ENCODE data around the gene MROH7. TPM values are rescaled to one million over a fixed set of nuclear protein-coding genes. Genes with fewer than 3 reads are reported as not detected.

The MROH7 gene
- total RNA-seq, 2 donors from 2014 or later = 3.6 to 4.5 TPM

GRCh38 chr1:54645806-54646676, 4.5 kb downstream of the MROH7 start:
- DNase-seq (peak; percentile 40), ATAC-seq (peak; percentile 83 to 87)
- intact Hi-C loops (cut with DNase I) = no loop called here

DNA sequence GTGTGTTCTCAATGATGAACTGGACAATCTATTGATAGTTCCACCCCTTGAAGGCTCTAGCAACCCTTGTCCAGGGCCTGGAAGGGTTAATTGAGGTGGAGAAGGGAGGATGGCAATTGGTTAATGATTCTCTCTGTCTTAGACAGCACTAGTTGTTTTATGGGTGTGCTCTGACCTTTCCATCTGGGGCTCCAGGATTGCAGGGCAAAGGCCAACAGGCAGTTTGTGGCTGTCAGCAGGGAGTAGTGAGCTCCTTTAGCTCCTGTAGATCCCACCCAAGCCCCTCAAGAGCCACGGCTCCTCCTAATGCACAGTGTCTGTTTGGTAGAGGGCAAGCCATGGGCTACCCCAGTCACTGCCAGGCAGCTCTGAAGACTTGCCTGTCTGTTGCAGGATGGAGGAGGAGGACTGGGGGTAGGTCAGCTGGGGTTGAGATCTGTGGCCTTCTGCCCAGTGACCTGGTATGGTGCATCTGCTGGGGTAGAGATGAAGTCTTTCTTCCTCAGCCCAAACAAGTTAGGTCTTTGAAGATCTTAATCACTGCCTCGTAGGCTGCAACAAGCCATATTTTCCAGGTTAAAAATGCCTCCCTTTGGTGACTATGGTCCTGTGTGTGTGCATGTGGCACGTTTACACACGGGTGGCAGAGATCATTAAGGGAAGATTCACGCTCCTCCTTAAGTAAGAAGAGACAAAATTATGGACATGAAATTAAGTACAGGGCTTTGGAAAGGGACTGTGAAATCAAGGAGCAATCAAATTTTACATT, 7.7 kb downstream of the MROH7 start:
- intact Hi-C loops (cut with DNase I) = no loop called here
- DNase-seq (no peak), ATAC-seq (no peak)

DNA sequence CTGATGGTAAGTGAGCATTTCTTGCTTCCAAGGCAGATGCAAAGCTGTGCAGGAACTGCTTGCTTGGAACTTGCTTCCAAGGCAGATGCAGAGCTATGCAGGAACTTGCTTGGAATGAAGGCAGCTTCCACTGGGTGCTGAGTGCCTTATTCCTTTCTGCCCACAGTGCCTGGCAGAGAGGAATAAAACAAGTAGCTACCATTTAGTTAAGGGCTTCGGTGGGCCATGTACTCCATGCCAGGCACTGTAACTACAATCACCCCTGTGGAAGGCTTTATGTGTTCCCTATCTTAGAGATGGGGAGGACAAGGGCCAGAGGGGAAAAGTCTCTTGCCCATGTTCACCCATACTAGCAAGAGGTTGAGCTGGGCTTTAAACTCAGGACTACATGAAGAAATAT, 8.3 kb downstream of the MROH7 start:
- intact Hi-C loops (cut with DNase I) = no loop called here
- ATAC-seq = no peak
- no peak for DNase-seq

GRCh38 chr1:54650417-54650816, 8.8 kb downstream of the MROH7 start:
- no peak for DNase-seq
- intact Hi-C loops (cut with DNase I) = no loop called here
- no peak for ATAC-seq

GRCh38 chr1:54651608-54652007, 10.0 kb downstream of the MROH7 start:
- DNase-seq = no peak
- intact Hi-C loops (cut with DNase I) = no loop called here
- no peak for ATAC-seq

- DNase-seq (no peak), ATAC-seq (no peak)
- intact Hi-C loops (cut with DNase I) = no loop called here
Measured at GRCh38 chr1:54652168-54652567, 10.6 kb downstream of the MROH7 start.

- intact Hi-C loops (cut with DNase I) = no loop called here
- ATAC-seq = no peak
- no peak for DNase-seq
Measured at GRCh38 chr1:54653036-54653435, 11.4 kb downstream of the MROH7 start.

DNA sequence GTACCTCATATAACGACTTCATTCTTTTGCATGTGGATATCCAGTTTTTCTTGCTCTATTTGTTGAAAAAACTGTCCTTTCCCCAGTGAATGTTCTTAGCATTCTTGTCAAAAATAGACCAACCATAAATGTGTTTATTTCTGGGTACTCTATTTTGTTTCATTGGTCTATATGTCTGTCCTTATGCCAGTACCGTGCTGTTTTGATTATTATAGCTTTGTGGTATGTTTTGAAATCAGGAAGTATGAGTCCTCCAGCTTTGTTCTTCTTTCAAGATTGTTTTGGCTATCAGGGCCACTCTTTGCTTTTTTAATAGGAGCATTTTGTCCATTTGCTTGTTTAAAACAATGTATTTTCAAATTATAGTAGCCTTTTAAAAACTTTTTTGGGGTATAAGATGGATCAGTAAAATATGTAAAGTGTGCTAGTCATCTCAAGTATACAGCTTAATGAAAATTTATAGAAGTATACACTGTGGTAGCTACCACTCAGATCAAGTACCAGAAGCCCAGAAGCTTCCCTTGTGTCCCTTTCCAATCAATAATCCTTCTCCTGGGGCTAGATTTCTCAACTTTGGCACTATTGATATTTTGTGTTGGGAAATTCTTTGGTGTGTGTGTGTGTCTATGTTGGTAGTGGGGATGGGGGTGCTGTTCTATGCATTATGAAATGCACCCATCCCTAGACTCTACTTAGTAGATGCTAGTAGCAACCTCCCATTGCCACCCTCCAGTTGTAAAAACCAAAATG, 16.8 kb downstream of the MROH7 start:
- DNase-seq = no peak
- intact Hi-C loops (cut with DNase I) = no loop called here
- no peak for ATAC-seq

DNA sequence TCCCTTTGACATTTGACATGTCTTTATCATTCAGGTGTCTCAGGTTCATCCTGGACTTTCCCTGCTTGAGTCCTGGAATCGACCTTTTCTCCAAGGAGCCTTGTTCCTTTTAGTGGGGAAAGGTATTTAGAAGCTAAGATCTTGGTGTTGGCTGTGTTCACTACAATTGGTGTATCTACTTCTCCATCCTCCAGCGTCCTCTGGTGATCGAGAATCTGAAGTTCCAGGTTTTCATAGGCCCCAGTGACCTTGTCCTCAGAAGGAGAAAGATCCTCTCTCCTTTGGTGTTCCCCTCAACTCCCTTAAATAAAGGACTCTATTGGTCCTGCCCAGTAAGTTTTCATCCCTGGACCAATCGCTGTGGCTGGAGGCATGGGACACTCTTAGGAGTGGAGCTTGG, 22.1 kb downstream of the MROH7 start:
- DNase-seq = no peak
- intact Hi-C loops (cut with DNase I) = no loop called here
- ATAC-seq = no peak

- intact Hi-C loops (cut with DNase I) = no loop called here
- no peak for DNase-seq
- no peak for ATAC-seq
Measured at GRCh38 chr1:54664364-54664763, 22.8 kb downstream of the MROH7 start.

- ATAC-seq (no peak), DNase-seq (no peak)
- intact Hi-C loops (cut with DNase I) = no loop called here
Measured at GRCh38 chr1:54665852-54666251, 24.3 kb downstream of the MROH7 start.

GRCh38 chr1:54666333-54666732, 24.7 kb downstream of the MROH7 start:
- DNase-seq = no peak
- ATAC-seq = no peak
- intact Hi-C loops (cut with DNase I) = no loop called here

DNA sequence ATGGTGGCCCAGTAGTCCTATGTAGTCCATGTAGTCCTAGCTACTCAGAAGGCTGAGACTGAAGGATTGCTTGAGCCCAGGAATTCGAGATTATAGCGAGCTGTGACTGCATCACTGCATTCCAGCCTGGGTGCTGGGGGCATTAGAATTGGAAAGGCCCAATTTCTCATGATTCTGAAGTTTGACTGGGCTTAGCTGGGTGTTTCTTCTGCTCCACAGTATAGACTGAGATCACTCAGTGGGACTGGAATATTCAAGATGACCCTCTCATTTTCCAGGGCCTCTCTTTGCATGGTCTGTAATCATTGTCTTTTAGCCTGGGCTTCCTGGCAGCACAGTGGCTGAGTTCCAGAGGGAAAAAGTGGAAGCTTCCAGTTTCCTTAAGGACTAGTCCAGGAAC, 26.2 kb downstream of the MROH7 start:
- ATAC-seq = no peak
- intact Hi-C loops (cut with DNase I) = no loop called here

DNA sequence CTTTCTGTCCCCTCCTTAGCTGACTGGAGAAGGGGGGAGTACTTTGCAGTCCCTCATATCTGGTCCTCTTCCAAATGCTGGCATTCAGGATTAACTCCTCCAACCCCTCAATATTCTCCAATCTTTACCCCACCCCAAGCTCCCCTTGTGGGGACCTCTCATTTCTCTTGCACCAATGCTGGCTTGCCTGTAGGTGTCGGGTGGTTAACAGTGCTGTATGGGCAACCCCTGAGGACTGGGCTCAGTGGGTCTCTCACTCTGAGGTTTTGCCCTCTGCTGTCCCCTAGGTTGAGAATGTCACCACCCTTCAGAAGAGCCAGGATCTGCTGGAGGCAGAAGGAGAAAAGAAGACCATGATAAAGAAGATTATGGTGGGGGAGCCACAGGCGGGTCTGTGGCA, 27.0 kb downstream of the MROH7 start:
- DNase-seq (no peak), ATAC-seq (no peak)
- intact Hi-C loops (cut with DNase I) = no loop called here

More for the DNA sequence above, 26.2 kb downstream of the MROH7 start:
- no peak for DNase-seq

- ATAC-seq = peak in 1 of 2 donors; percentile 44
- no peak for DNase-seq
- intact Hi-C loops (cut with DNase I) = no loop called here
Measured at GRCh38 chr1:54671985-54672608, 30.5 kb downstream of the MROH7 start.

- DNase-seq (no peak), ATAC-seq (peak in 1 of 2 donors; percentile 25)
- intact Hi-C loops (cut with DNase I) = no loop called here
Measured at GRCh38 chr1:54678776-54679643, 37.4 kb downstream of the MROH7 start.

- no peak for DNase-seq
- ATAC-seq = no peak
- intact Hi-C loops (cut with DNase I) = no loop called here
Measured at GRCh38 chr1:54679706-54680105, 38.1 kb downstream of the MROH7 start.

DNA sequence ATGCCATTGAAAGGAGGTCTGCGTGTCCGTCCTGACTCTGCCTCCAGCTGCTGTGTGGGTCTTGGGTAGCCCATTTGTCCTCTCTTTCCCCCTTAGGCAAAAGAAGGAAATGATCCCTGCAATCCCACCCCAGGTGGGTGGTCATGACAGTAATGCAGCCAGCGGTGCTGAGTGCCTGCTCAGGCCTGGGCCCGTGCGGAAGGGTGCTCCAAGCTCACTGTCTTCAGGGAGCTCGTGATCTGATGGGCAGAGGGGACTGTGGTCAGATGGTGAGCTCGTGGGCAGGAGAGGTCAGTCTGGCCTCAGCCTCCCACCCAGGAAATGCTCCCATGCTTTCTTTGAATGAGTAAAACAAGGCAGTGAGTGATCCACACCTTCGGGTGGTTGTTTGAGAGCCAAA, 38.8 kb downstream of the MROH7 start:
- ATAC-seq = no peak
- DNase-seq = no peak
- intact Hi-C loops (cut with DNase I) = no loop called here

DNA sequence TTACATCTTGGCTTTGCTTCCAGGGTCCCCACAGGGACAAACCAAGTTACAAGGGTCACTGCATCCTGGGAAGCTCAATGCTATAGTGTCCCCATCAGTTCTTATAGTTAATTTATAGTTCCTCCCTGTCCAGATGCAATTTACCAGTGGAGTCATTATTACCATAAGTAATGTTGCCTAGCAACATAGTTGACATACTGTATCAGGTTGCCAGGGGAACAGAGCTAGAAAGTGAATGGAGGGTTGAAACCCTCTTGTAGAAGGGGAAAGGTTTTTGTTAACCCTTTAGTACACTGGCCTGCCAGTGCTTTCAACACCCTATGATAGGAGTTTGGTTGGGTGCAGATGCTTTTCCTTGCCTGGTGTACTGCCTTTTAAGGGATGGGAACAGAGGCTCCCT, 39.8 kb downstream of the MROH7 start:
- intact Hi-C loops (cut with DNase I) = no loop called here
- no peak for ATAC-seq
- no peak for DNase-seq
